K562 (cell line): ENCODE data around the gene VPS18. TPM values are rescaled to one million over a fixed set of nuclear protein-coding genes. Genes with fewer than 3 reads are reported as not detected.
A peak's percentile ranks its signal among the peaks of the same experiment; 100 is the strongest.

ENCODE experiments used
- EGR1 ChIP-seq: fragments of 450-650 bp; conservative IDR thresholded peaks from 2 replicates; pipeline ENCODE4 v1.6.1; 2017; ENCODE audit warnings: mild to moderate bottlenecking
- ETV6 ChIP-seq, 3 experiments: fragments of 150-350 bp in 1 of 3; sonication (generic) in 1 of 3; formaldehyde crosslinking in 1 of 3; IDR thresholded peaks; 2 replicates each; pipeline versions ENCODE4 v1.6.1 to v1.8.0; 2014 to 2022; ENCODE audit warnings: borderline replicate concordance in 2 of 3, low read depth in 2 of 3, antibody characterized with exemption in 1 of 3, low read length in 1 of 3, mild to moderate bottlenecking in 1 of 3, missing genetic modification reagents in 1 of 3
- HDAC2 ChIP-seq: fragments of 450-650 bp; IDR thresholded peaks from 2 replicates; pipeline ENCODE4 v1.6.1; 2016; ENCODE audit warnings: mild to moderate bottlenecking
- KLF6 ChIP-seq: fragments of 250-450 bp; sonication (Bioruptor Pico); IDR thresholded peaks from 2 replicates; pipeline ENCODE4 v1.4.0; 2020; ENCODE audit warnings: mild to moderate bottlenecking, moderate library complexity, borderline replicate concordance
- POLR2AphosphoS5 ChIP-seq: IDR thresholded peaks from 2 replicates; pipeline ENCODE4 v1.6.1; 2011; ENCODE audit warnings: mild to moderate bottlenecking, low read depth, low read length, moderate library complexity; ENCODE audit not compliant: control insufficient read depth, insufficient read depth
- PRPF4 ChIP-seq: fragments of 200-400 bp; formaldehyde crosslinking; IDR thresholded peaks from one replicate; pipeline ENCODE4 v1.6.1; 2017; ENCODE audit warnings: low read length, low read depth, mild to moderate bottlenecking; ENCODE audit not compliant: insufficient read depth, poor library complexity, severe bottlenecking
- RB1 ChIP-seq: fragments of 450-650 bp; IDR thresholded peaks from 2 replicates; pipeline ENCODE4 v1.6.1; 2017; ENCODE audit warnings: low read depth, mild to moderate bottlenecking
- RBBP5 ChIP-seq: fragments of 200-600 bp; sonication (generic); IDR thresholded peaks from 2 replicates; pipeline ENCODE4 v1.6.1; 2012; ENCODE audit warnings: borderline replicate concordance, mild to moderate bottlenecking, low read length, control low read depth, inconsistent platforms; ENCODE audit not compliant: insufficient read depth, poor library complexity, severe bottlenecking
- RBM34 ChIP-seq: fragments of 200-400 bp; formaldehyde crosslinking; IDR thresholded peaks from 2 replicates; pipeline ENCODE4 v1.6.1; 2018; ENCODE audit warnings: low read length, borderline replicate concordance; ENCODE audit not compliant: insufficient read depth
- SMAD3 ChIP-seq: fragments of 450-650 bp; formaldehyde crosslinking; conservative IDR thresholded peaks from 2 replicates; pipeline ENCODE4 v1.4.0; 2020; ENCODE audit warnings: mild to moderate bottlenecking
- SUPT5H ChIP-seq: fragments of 450-650 bp; IDR thresholded peaks from 2 replicates; pipeline ENCODE4 v1.6.1; 2016
- TEAD4 ChIP-seq, 2 experiments: sonication (generic) in 1 of 2; formaldehyde crosslinking in 1 of 2; IDR thresholded peaks; 2 replicates each; pipeline versions ENCODE4 v1.6.1 to v1.8.0; 2012 to 2022; ENCODE audit warnings: borderline replicate concordance in 1 of 2, inconsistent platforms in 1 of 2, low read length in 1 of 2, mild to moderate bottlenecking in 1 of 2, missing genetic modification reagents in 1 of 2
- ZNF785 ChIP-seq: fragments of 250-450 bp; sonication (Bioruptor Pico); IDR thresholded peaks from 2 replicates; pipeline ENCODE4 v1.4.0; 2020; ENCODE audit warnings: mild to moderate bottlenecking
- polyA plus RNA-seq, 8 experiments: library from polyadenylated mRNA; depleted of rRNA in 4 of 8; stranded (reverse) in 5 of 8; unstranded in 3 of 8; fragments of >200 nt; fragmentation: Nextera tagmentation in 2 of 8; fragmentation: Illumina TruSeq in 1 of 8; extraction: Ambion mirVana in 2 of 8; extraction: Trizol in 1 of 8; gene quantifications; 2 replicates each; pipeline versions ENCODE4 v1.2.1 to v1.2.3, GENCODE V29; 2011 to 2014; ENCODE audit warnings: inconsistent platforms in 1 of 8, missing spikeins in 1 of 8
- total RNA-seq, 7 experiments: library from RNA; depleted of rRNA in 6 of 7; stranded (reverse); fragments of >200 nt in 6 of 7; fragmentation: Illumina TruSeq in 2 of 7; extraction: Trizol in 2 of 7; gene quantifications; 2 replicates each; pipeline versions ENCODE4 v1.2.1 to v1.2.3, GENCODE V29; 2011 to 2021; ENCODE audit warnings: low replicate concordance in 1 of 7
- TF ChIP-seq, protein P1 (sequence below), 2 experiments: fragments of 450-650 bp; conservative IDR thresholded peaks; 2 replicates each; pipeline ENCODE4 v1.6.1; 2017; ENCODE audit warnings: mild to moderate bottlenecking in 2 of 2, moderate library complexity in 2 of 2
- TF ChIP-seq, protein P2 (sequence below): fragments of 450-650 bp; formaldehyde crosslinking; IDR thresholded peaks from 2 replicates; pipeline ENCODE4 v1.4.0; 2020; ENCODE audit warnings: mild to moderate bottlenecking
- TF ChIP-seq, protein P3 (sequence below): fragments of 450-650 bp; IDR thresholded peaks from 2 replicates; pipeline ENCODE4 v1.6.1; 2017; ENCODE audit warnings: antibody characterized with exemption, mild to moderate bottlenecking
- TF ChIP-seq, protein P4 (sequence below): fragments of 450-650 bp; IDR thresholded peaks from 2 replicates; pipeline ENCODE4 v1.6.1; 2016

The VPS18 gene
- total and polyA plus RNA-seq, 9 of the 15 experiments (the other 6 are each of a cell fraction or from before 2014, with no cell fraction given), result 0.73 to 19.9 (median 8.5) TPM

- TF ChIP-seq TEAD4 (IDR thresholded peaks at IDR 0.05; ENCODE audit: low read length), result 0 out of 2 replicates have a peak, but pooled peaks have one; percentile 11
- TF ChIP-seq TEAD4 (CRISPR knock-in tag; IDR thresholded peaks at IDR 0.05; ENCODE audit: borderline replicate concordance), result no peak
- TF ChIP-seq KLF6 (CRISPR knock-in tag), result 0 out of 2 replicates have a peak, but pooled peaks have one; percentile 20
- TF ChIP-seq, protein P1, sequence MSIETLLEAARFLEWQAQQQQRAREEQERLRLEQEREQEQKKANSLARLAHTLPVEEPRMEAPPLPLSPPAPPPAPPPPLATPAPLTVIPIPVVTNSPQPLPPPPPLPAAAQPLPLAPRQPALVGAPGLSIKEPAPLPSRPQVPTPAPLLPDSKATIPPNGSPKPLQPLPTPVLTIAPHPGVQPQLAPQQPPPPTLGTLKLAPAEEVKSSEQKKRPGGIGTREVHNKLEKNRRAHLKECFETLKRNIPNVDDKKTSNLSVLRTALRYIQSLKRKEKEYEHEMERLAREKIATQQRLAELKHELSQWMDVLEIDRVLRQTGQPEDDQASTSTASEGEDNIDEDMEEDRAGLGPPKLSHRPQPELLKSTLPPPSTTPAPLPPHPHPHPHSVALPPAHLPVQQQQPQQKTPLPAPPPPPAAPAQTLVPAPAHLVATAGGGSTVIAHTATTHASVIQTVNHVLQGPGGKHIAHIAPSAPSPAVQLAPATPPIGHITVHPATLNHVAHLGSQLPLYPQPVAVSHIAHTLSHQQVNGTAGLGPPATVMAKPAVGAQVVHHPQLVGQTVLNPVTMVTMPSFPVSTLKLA (conservative IDR thresholded peaks at IDR 0.05), result peak; percentile 95 to 96
- TF ChIP-seq RB1, result peak; percentile 76
- no peak for TF ChIP-seq SMAD3 (CRISPR knock-in tag)
- TF ChIP-seq ETV6 (IDR thresholded peaks at IDR 0.05; ENCODE audit: borderline replicate concordance in 1 of 2, low read depth in 2 of 2, low read length in 1 of 2), result no peak
- no peak for TF ChIP-seq ETV6 (CRISPR knock-in tag; IDR thresholded peaks at IDR 0.05; ENCODE audit: borderline replicate concordance)
- peak; percentile 68; the same call in 1 of the 2 replicates for TF ChIP-seq SUPT5H
- peak; percentile 40 for TF ChIP-seq RBBP5
- no peak for TF ChIP-seq ZNF785 (CRISPR knock-in tag)
- peak; percentile 51 for TF ChIP-seq POLR2AphosphoS5
- TF ChIP-seq, protein P2, sequence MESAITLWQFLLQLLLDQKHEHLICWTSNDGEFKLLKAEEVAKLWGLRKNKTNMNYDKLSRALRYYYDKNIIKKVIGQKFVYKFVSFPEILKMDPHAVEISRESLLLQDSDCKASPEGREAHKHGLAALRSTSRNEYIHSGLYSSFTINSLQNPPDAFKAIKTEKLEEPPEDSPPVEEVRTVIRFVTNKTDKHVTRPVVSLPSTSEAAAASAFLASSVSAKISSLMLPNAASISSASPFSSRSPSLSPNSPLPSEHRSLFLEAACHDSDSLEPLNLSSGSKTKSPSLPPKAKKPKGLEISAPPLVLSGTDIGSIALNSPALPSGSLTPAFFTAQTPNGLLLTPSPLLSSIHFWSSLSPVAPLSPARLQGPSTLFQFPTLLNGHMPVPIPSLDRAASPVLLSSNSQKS (CRISPR knock-in tag), result no peak
- TF ChIP-seq, protein P3, sequence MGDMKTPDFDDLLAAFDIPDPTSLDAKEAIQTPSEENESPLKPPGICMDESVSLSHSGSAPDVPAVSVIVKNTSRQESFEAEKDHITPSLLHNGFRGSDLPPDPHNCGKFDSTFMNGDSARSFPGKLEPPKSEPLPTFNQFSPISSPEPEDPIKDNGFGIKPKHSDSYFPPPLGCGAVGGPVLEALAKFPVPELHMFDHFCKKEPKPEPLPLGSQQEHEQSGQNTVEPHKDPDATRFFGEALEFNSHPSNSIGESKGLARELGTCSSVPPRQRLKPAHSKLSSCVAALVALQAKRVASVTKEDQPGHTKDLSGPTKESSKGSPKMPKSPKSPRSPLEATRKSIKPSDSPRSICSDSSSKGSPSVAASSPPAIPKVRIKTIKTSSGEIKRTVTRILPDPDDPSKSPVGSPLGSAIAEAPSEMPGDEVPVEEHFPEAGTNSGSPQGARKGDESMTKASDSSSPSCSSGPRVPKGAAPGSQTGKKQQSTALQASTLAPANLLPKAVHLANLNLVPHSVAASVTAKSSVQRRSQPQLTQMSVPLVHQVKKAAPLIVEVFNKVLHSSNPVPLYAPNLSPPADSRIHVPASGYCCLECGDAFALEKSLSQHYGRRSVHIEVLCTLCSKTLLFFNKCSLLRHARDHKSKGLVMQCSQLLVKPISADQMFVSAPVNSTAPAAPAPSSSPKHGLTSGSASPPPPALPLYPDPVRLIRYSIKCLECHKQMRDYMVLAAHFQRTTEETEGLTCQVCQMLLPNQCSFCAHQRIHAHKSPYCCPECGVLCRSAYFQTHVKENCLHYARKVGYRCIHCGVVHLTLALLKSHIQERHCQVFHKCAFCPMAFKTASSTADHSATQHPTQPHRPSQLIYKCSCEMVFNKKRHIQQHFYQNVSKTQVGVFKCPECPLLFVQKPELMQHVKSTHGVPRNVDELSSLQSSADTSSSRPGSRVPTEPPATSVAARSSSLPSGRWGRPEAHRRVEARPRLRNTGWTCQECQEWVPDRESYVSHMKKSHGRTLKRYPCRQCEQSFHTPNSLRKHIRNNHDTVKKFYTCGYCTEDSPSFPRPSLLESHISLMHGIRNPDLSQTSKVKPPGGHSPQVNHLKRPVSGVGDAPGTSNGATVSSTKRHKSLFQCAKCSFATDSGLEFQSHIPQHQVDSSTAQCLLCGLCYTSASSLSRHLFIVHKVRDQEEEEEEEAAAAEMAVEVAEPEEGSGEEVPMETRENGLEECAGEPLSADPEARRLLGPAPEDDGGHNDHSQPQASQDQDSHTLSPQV, result 0 out of 2 replicates have a peak, but pooled peaks have one; percentile 39
- peak; percentile 92 for TF ChIP-seq EGR1
- TF ChIP-seq PRPF4, result no peak
- peak; percentile 78 for TF ChIP-seq HDAC2
- no peak for TF ChIP-seq RBM34
- TF ChIP-seq, protein P4, sequence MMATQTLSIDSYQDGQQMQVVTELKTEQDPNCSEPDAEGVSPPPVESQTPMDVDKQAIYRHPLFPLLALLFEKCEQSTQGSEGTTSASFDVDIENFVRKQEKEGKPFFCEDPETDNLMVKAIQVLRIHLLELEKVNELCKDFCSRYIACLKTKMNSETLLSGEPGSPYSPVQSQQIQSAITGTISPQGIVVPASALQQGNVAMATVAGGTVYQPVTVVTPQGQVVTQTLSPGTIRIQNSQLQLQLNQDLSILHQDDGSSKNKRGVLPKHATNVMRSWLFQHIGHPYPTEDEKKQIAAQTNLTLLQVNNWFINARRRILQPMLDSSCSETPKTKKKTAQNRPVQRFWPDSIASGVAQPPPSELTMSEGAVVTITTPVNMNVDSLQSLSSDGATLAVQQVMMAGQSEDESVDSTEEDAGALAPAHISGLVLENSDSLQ, result peak; percentile 41; the same call in 1 of the 2 replicates
Observed at GRCh38 chr15:40893733-40894680, at the start of gene VPS18 (continued).
